Liver (tissue), 3 donors: Measurements from ENCODE around the gene ZNF709.

Experiments
- JUND ChIP-seq, 2 donors: IDR thresholded peaks; 2 replicates each; pipeline ENCODE4 v1.6.1; 2016; ENCODE audit warnings: antibody characterized with exemption in 2 of 2
- MAX ChIP-seq: IDR thresholded peaks from 2 replicates; pipeline ENCODE4 v1.6.1; 2016; ENCODE audit warnings: antibody characterized with exemption
- YY1 ChIP-seq: IDR thresholded peaks from 2 replicates; pipeline ENCODE4 v1.6.1; 2016; ENCODE audit warnings: antibody characterized with exemption, mild to moderate bottlenecking
- TF ChIP-seq, protein P1 (sequence below): fragments of 150-350 bp; IDR thresholded peaks from 2 replicates; pipeline ENCODE4 v1.5.1; 2017; ENCODE audit warnings: improper control_type of control experiment, low read depth, low read length; ENCODE audit not compliant: missing input control
- donor health status: healthy.
- donor health status: healthy.

GRCh38 chr19:12484371-12485051, at the start of gene ZNF709:
- TF ChIP-seq MAX (no peak), JUND (IDR thresholded peaks at IDR 0.05) (no peak), YY1 (peak; percentile 27)
- TF ChIP-seq, protein P1, sequence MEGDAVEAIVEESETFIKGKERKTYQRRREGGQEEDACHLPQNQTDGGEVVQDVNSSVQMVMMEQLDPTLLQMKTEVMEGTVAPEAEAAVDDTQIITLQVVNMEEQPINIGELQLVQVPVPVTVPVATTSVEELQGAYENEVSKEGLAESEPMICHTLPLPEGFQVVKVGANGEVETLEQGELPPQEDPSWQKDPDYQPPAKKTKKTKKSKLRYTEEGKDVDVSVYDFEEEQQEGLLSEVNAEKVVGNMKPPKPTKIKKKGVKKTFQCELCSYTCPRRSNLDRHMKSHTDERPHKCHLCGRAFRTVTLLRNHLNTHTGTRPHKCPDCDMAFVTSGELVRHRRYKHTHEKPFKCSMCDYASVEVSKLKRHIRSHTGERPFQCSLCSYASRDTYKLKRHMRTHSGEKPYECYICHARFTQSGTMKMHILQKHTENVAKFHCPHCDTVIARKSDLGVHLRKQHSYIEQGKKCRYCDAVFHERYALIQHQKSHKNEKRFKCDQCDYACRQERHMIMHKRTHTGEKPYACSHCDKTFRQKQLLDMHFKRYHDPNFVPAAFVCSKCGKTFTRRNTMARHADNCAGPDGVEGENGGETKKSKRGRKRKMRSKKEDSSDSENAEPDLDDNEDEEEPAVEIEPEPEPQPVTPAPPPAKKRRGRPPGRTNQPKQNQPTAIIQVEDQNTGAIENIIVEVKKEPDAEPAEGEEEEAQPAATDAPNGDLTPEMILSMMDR, result no peak
